GM10248 (cell line): ENCODE measurements around the gene C11orf16.

ENCODE experiments used
- CTCF ChIA-PET: fragments of 300-600 bp; sonication (Branson Sonifier 250); formaldehyde crosslinking; extraction: SDS; loops from one replicate; lab custom pipeline; 2021; ENCODE audit warnings: antibody characterized with exemption; lab: Yijun Ruan, JAX
- POLR2A ChIA-PET: fragments of 350-650 bp; sonication (Branson Sonifier 250); formaldehyde crosslinking; extraction: SDS; loops from one replicate; lab custom pipeline; 2020; ENCODE audit warnings: antibody characterized with exemption; lab: Yijun Ruan, JAX
- DNase-seq: peaks from one replicate; pipeline ENCODE4 v3.0.0; 2012; ENCODE audit errors: extremely low spot score
- TF ChIP-seq, protein P1 (sequence below): IDR thresholded peaks from 2 replicates; pipeline ENCODE4 v1.5.1; 2012; ENCODE audit warnings: mild to moderate bottlenecking, low read depth; ENCODE audit errors: extremely low read depth, missing control alignments, control extremely low read depth

C11orf16 gene

DNA sequence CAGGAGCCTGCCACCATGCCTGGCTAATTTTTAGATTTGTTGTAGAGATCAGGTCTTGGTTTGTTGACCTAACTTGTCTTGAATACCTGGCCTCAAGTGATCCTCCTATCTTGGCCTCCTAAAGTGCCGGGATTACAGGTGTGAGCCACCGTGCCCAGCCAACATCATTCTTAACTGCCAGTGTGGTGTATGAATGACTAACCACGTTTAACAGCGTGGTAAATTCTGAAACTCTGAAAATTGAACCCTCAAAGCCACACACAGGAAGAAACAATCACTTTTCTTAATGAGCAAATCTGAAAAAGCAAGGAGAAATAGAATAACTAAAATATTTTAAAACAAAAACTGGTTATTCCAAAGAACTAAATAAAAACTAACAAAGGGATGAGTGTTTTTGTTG lies 24.1 kb upstream of the C11orf16 start:
- ChIA-PET CTCF (interaction anchor here (8.2 kb wide), 1 partner anchor 12 kb away, joined by 102 read pairs; the partner anchor contains the start of gene ASCL3), POLR2A (no interaction called here)
- TF ChIP-seq, protein P1, sequence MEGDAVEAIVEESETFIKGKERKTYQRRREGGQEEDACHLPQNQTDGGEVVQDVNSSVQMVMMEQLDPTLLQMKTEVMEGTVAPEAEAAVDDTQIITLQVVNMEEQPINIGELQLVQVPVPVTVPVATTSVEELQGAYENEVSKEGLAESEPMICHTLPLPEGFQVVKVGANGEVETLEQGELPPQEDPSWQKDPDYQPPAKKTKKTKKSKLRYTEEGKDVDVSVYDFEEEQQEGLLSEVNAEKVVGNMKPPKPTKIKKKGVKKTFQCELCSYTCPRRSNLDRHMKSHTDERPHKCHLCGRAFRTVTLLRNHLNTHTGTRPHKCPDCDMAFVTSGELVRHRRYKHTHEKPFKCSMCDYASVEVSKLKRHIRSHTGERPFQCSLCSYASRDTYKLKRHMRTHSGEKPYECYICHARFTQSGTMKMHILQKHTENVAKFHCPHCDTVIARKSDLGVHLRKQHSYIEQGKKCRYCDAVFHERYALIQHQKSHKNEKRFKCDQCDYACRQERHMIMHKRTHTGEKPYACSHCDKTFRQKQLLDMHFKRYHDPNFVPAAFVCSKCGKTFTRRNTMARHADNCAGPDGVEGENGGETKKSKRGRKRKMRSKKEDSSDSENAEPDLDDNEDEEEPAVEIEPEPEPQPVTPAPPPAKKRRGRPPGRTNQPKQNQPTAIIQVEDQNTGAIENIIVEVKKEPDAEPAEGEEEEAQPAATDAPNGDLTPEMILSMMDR = no peak
- DNase-seq = no peak

DNA sequence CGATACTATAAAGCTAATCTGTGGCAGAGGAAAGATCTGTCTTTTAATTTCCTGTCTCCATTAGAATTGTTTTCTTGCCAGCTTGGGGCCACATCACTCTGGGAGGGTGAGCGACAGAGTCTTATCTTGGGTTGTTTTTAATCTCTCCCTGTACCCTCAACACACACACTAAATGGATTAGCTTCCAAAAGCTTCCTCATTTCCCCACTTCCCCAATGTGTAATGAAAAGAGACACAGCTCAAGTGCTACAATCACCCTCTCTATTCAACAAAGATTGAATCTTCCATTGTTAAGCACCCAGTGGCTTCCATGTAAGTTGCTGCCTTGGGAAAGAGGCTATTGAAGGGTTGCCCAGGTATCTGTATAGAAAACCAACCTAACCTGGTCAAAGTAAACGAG lies 16.1 kb upstream of the C11orf16 start:
- no peak for DNase-seq
- ChIA-PET POLR2A (no interaction called here), CTCF (interaction anchor here (1.2 to 13.3 kb wide), 4 partner anchors 9 to 34 kb away, joined by 3 to 102 read pairs (median 6); no protein-coding TSS in a partner anchor)
- TF ChIP-seq, protein P1 = no peak

DNA sequence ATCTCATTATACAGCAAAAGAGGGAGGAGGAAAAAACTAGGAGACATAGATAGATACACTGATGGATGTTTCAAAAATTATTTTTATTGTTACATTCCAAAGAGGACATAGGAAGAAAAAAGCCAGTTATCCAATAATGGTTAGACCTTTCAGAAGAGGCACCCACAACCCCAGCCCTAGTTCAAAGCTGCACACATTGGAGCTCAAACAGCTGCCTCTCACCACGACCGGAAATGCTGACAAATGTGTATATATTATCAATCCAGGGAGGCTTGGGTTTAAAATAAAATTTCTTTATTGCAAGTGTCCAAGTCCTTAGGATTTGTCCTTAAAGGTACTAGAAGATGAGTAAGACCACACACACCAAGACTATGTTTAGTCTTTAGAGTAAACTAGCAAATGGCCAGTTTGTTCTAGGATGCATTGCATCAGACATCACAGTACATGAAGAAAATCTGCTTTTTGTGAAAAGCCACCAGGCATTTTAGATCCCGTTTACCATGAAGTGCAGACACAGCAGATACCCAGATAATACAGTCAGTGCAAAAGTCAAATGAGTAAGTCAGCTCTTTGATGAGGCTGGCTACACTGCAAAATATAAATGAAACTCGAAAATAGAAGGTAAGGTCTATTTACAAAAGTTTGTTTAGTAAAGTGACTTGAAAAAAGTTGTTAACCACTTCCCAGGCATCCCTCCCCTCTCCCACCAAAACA lies 14.6 kb upstream of the C11orf16 start:
- ChIA-PET POLR2A (no interaction called here), CTCF (interaction anchor here (1.1 to 13.3 kb wide), 5 partner anchors 9 to 33 kb away, joined by 3 to 102 read pairs (median 6); no protein-coding TSS in a partner anchor)
- DNase-seq = no peak
- TF ChIP-seq, protein P1 = no peak

DNA sequence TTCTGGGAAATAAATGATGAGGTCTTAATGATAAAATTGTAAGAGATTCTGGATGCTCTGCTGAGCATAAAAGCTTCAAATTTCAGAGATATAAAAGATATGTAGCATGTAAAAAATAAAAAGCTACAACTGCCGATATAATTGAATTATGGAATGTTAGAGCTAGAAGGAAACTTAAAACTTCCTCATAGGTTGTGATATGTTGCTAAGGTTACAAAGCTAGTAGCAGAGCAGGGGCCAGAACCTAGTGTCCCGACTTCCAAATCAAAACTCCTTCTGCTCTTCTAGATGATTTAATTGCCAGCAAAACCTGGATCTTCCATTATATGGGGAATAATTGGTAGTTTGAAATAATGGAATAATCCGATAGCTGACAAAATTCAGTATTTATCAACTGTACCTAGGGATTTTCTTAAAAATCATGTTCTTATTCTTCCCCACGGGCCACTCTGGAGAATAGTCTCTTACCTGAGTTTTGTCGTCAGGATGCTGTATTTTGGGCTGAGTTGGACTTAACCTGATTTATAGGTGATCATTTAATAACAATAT lies 9.8 kb upstream of the C11orf16 start, which contains the start of gene ASCL3:
Gene ASCL3 (minus strand): TSS at position 499 of the 549 bp plus-strand sequence. CDS start 4,855 bp downstream, outside the sequence.
- no peak for DNase-seq
- CTCF ChIA-PET = interaction anchor here (1.2 to 13.3 kb wide), 3 partner anchors 15 to 73 kb away, joined by 3 to 102 read pairs (median 3); no protein-coding TSS in a partner anchor
- TF ChIP-seq, protein P1 = no peak
- POLR2A ChIA-PET = no interaction called here

DNA sequence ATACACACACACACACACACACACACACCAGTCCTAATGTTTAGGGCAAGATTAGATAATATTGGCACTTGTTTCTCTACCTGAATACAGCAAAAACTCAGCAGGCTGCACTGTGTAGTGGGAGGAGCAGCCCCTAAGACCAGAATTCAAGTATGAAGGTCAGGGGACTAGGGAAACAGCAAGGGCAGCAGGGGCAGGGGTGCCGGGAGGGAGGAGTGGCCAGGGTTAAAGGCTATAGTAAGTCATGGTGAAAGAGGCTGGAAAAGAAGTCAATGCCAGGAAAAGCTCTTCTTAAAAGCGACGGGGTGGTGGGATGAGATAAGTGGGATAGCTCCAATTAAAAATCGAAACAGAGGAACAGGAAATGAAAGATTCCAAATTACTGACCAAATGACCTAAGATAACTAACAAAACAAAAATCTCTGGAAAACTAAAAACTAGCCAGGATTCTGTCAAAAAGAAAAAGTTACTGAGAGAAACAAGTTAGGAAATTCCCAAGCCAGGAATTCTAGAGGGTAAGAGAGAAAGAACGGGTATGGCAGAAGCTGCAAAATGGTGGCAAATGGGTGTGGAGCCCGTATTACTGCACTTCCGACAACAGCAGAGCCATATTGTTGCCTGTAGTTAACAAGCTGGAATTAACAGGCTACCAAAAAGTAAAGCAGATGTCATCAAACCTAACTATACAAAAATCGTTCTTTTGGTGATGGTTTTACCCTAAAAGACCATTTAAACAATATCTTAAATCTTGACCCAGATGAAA lies 8.8 kb upstream of the C11orf16 start:
- no peak for DNase-seq
- TF ChIP-seq, protein P1 = no peak
- CTCF ChIA-PET = interaction anchor here (1.2 to 13.3 kb wide), 4 partner anchors 9 to 74 kb away, joined by 3 to 102 read pairs (median 4); no protein-coding TSS in a partner anchor
- POLR2A ChIA-PET = no interaction called here

DNA sequence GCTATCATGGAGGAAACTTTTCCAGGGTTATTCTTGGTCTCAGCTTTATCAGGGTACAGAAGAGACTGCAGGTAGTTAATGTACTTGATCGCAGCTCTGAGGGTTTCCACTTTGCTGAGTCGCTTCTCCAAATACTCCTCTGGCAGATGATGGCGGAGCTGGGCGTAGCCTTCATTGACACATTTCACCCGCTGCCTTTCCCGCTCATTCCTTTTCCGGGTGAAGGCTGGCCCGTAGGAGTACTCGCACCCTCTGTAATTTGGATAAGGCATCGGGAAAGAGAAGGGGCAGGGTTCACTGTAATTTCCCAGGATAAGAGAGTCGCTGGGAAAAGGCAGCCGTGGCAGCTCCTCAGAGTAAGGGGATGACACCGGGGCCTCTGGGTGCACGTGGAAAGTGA lies 4.9 kb upstream of the C11orf16 start:
- ChIA-PET CTCF (interaction anchor here (1.4 to 2.1 kb wide), 4 partner anchors 10 to 200 kb away, joined by 4 to 13 read pairs (median 6); no protein-coding TSS in a partner anchor), POLR2A (no interaction called here)
- TF ChIP-seq, protein P1 = no peak
- DNase-seq = no peak
